Hematopoietic multipotent progenitor cell treated with erythropoietin and hydrocortisone succinate and interleukin-3 and kit ligand, for 8 days (in vitro differentiated cells): ENCODE measurements around the gene VHLL.

Experiments used
- DNase-seq: peaks from one replicate; pipeline ENCODE4 v3.0.0-alpha.2; 2015

VHLL gene

GRCh38 chr1:156249593-156249992 is 49.5 kb downstream of the VHLL start:
- DNase-seq = no peak
